GM21737 (cell line): ENCODE measurements around the gene TAS1R3.
A peak's percentile ranks its signal among the peaks of the same experiment; 100 is the strongest.
"Not testable (repeated sequence)": the region's sequence is repeated elsewhere in the genome, so short reads cannot be mapped to it uniquely, and the experiment has no call there.

Source experiments
- ATAC-seq: cut with Tn5 transposase; IDR thresholded peaks from one replicate; pipeline ENCODE4 v1.9.1; 2021; ENCODE audit warnings: mild to moderate bottlenecking, moderate library complexity; ENCODE audit not compliant: unreplicated experiment

TAS1R3 gene

DNA sequence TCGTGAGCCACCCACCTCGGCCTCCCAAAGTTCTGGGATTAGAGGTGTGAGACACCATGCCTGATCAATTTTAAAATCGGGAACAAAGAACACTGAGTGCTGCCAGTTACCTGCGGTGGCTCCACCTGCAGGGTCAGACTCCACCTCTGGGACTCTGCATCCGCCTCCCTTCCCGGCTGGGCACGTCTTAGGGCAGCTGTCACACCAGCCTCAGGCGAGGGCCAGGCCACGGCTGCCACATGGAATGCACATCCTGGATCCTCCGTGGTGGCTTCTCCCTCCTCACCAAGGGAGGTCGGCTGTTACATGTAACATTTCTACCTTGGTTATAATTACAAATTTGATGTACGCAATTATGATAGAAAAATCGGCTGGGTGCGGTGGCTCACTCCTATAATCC is 33.2 kb downstream of the TAS1R3 start:
- ATAC-seq: no peak

DNA sequence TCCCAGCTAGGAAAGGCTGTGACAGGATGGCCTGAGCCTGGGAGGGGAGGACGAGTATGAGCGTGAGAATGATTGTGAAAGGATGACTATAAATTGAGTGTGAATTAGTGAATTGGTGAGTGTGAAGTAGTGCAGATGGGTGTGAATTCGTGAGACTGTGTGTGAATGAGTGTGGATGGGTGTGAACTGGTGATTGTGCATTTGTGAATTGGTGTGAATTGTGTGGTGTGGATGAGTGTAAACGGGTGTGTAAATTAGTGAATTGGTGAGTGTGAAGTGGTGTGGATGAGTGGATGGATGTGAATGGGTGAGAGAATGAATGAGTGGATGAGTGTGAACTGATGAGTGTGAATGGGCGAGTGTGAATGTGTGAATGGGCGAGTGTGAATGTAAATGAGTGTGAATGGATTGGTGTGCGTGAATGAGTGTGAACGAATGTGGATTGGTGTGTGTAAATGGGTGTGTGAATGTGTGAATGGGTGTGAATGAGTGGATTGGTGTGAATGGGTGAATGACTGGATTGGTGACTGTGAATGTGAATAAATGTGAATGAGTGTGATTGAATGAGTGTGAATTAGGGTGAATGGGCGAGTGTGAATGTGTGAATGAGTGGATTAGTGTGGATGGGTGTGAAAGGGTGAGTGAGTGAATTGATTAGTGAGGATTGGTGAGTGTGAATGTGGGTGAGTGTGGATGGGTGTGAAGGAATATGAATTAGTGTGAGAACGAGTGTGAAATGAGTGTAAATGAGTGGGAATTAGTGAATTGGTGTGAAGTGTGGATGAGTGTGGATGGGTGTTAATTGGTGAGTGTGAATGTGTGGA is 35.0 kb downstream of the TAS1R3 start:
- no peak for ATAC-seq

DNA sequence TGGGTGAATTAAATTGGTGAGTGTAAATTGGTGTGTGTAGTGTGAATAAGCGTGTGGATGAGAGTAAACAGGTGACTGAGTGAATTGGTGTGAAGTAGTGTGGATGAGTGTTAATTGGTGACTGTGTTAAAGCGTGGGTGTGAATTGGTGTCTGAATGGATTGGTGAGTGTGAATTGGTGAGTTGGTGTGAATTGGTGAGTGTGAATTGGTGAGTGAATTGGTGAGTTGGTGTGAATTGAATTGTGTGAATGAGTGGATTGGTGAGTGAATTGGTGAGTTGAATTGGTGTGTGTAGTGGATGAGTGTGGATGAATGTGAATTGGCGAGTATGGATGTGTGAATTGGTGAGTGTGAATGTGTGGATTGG is 35.6 kb downstream of the TAS1R3 start:
- ATAC-seq: no peak

DNA sequence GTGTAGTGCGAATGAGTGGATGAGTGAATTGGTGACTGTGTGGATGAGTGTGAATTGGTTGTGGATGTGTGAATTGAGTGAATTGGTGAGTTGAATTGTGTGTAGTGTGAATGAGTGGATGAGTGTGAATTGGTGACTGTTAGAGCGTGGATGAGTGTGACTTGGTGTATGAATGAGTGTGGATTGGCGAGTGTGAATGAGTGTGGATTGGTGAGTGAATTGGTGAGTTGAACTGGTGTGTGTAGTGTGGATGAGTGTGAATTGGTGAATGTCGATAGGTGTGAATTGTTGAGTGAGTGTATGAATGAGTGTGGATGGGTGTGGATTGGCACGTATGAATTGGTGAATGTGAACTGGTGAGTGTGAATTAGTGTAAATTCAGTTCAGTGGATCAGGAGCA is 36.2 kb downstream of the TAS1R3 start:
- ATAC-seq: no peak

DNA sequence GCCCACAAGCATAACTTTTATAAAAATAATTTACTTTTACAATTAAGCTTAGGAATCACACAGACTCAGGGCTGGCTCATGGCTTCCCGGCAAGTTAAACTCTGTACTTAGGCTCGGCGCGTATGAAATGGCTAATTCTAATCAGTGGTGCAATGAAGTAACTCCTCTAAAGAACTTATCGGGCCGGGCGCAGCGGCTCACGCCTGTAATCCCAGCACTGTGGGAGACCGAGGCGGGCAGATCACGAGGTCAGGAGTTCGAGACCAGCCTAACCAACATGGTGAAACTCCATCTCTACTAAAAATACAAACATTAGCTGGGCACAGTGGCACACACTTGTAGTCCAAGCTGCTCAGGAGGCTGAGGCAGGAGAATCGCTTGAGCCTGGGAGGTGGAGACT is 39.0 kb downstream of the TAS1R3 start:
- ATAC-seq: not testable (repeated sequence)

DNA sequence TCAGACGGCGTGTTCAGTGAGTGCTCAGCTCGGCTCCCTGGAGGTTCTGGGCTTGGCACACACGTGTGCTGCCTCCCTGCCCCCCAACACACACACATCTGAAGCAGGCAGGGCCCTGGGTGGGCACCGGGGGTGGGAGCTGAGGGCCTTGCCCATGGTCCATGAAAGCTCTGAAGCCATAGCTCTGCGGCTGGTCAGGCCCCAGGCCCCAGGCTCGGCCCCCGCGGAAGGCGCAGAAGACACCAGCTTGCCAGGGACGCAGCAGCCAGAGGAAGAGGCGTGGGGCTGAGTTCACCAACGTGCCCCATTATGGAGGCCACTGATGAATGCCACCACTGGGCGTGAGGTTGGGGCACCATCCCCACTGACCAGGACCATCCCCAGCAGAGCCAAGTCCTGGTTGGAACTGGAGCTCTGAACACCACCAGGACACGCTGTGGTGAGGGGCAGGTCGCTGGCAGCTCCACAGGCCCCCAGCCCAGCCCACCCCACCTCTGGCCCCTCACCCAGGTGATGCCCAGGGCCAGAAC is 39.8 kb downstream of the TAS1R3 start:
- ATAC-seq: no peak

DNA sequence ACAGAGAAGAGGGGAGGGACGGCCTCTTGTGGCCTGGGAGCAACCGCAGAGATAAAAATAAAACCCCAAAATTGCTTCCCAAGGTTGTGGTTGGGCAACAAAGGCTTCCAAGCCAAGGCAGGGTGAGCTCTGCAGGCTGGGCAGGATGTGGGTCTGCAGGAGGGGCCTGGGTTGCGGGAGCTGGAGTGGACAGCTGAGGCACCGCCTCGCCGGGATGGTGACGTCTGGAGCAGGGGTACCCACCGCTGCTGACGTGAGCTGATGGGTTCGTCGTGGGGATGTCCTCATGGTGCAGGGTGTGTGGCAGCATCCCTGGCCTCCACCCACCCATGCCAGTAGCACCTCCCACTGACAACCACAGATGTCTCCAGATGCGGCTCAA is 40.3 kb downstream of the TAS1R3 start:
- ATAC-seq: no peak

DNA sequence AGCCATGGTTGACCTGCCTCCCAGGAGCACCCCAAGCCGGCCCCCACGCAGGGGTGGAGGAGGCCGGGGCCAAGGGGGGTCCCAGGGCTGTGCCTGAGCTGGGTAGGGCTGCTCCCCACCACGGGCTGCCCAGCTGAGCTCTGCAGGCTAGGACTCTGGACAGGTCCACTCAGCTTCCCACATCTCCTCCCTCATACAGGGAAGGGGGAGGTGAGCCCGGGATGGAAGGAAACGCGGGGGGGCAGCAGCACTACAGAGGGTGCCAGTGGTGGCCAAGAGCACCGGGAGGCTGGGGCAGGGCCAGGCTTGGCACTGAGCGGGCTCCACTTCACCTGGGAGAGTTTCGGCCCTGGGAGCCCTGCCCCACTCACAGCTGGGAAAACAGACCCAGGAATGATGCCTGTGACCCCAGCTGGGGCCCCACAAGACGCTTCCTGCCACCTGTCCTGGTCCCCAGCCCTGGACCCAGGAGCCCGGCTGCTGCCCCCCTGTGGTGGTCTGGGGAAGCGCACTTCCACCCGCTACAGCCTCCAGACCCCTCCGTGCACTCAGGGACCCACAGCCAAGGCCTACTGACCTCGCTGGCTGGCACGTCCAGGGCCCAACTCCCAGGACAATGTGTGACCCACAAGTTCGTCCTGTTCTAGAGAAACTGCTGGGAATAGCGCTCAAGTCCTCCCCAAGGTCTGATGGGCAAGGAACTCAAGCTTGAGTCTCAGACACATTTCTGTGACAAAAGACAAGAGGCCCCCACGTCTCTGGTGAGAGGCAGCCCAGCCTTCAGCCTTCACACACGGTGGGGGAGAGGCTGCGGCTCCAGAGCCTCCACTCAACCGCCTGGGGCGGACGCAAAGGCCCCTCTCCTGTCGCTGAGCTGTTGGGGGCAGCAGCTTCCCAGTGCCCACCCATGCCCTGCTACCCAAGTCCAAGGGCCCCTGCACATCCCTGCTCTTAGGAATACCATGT is 40.9 kb downstream of the TAS1R3 start:
- peak; percentile 31 for ATAC-seq

DNA sequence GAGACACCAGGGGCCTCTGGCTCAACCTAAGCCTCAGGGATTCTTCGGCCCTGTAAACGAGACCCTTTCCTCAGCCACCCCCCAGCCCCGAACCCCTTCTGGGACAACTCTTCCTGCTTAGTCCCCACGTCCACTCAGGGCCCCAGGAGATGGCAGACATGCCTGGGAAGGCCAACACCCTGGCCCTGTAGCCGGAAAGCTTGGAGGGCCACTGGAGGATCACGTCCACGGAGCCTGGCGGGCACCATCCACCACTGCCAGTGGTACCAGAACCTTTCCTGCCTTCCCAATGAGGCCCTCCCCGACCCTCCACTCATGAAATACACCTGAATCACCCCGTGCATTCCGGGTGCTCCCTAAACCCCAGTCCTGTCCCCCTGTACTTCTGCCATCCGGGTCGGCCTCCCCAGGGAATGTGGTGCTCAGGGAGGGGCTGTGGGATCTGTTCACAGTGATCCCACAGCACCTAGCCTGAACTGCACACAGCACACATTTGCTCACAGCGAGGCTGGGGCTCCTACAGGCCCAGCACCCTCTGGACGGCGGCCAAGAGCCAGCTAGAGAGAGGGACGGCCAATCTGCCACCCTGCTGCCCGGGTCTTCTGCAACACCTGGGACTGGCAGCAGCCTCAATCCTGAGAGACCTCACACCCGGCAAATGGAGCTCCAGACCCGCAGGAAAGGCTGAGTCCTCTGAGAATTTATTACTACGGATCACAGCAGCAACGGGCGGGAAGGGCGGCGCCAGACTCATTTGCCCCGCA is 42.2 kb downstream of the TAS1R3 start:
- ATAC-seq: no peak

DNA sequence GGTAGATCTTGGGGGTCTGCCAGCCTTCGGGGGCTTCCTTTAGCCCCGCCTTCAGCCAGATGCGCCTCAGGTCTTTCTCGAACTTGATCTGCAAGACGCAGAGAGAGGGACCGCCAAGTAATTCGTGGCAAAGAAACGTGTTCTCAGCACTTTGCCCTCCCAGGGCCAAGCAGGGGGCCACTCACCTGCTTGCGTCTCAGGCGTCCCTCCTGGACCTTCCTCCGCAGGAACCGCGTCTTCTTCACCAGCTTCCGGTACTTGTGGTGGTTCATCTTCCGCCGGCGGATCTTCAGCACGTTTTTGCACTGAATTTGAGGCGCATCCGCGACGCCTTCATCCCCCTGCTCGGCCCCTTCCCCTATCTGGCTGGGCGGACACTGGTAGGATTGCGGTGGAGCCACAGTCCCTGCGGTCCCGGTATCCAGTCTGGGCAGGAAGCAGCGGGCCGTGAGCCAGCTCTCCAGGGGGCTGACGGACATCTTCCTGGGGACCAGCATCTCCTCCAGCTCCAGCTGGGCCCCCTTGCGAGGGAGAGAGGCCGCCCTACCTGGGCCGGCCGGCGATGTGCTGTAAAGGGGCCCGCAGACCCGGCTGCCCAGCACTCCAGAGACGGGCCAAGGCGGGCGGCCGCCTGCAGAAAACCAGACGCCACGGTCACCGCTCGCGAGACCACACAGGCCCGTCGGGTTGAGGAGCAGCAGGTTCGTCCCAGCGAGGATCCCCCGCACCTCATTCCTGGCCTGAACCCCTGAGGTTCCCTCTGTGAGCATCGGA is 42.9 kb downstream of the TAS1R3 start:
- no peak for ATAC-seq

DNA sequence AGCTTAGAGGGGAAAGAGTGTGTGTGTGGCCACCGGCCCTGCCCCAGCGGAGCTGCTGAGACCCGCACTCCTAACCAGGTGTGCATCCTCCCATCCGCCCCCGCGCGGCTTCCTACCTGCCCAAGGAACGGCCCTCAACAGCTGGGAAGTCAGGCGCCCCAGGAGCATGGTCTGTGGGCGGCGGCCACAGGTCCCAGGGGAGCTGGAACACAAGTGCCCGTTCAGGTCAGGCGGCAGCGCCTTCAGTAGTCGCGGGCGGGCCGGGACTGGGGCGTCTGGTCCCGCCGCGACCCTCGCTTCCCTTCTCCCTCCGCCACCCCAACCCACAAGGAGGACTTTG is 43.5 kb downstream of the TAS1R3 start:
- peak; percentile 11 for ATAC-seq

DNA sequence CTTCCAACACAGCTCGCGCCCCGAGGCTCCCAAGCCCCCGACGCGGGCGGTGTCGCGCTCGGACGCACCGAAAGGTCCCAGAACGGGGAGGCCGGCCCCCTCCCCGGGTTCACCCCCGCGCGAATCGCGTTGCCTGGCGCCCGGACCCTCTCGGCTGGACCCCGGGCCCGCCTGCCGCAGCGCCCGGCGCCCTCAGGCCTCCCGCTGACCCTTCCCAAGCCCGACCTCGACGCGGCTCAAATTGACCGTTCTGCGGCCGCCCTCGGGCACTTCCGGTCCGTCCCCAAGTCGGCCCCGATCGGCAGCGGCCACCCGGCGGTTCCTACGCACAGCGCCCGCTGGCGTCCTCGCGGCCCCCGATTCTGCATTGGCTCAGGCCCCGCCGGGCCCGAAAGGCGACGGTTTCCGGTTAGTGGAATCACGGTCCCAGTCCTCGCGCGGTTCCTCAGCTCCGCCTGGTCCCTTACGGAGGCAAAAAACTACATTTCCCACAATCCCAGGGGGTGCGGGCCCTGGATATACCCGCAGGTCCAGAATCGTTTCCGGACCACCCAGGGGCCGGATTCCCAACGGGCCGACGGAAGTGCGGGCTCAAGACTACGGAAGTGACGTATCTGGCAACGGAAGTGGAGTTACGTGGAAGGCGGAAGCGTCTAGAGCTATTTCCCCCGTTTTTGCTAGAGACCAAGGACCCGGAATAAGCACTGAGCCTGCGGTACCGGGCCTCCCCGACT is 44.0 kb downstream of the TAS1R3 start, which contains the start of gene AURKAIP1:
Gene AURKAIP1 (minus strand): TSS at position 279 of the 734 bp plus-strand sequence. CDS start 451 bp downstream, outside the sequence.
- peak; percentile 77 for ATAC-seq

DNA sequence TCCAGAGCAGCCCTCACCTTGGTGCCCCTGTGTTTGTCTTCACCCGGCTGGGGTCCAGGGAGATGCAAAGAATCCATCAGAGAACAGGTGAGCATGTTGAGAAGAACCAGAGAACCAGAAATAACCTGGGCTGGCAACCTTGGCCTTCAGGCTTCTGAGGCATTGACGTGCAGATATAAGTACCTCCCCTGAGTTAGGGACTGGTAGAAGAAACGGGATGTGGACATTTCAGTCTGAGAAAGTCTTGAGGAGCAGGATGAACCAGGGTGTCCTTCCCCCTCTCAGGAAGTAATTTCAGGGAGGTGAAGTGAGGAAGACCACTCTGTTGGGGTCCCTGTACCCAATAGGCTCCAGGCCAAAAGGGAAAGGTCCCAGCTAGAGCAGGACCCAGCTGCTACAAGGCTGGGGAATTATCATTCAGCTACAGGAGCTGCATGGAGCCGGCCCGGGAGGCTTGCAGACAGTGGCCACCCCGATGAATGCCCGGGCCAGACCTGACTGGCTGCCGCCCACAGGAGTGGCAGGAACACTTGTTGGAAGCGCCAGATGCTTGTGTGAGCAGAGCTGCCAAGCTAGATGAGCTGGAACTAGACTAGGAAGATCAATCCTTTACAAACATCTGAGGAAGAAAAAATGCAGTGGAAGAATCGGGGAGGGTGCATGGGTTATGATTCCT is 45.6 kb downstream of the TAS1R3 start:
- ATAC-seq: no peak

DNA sequence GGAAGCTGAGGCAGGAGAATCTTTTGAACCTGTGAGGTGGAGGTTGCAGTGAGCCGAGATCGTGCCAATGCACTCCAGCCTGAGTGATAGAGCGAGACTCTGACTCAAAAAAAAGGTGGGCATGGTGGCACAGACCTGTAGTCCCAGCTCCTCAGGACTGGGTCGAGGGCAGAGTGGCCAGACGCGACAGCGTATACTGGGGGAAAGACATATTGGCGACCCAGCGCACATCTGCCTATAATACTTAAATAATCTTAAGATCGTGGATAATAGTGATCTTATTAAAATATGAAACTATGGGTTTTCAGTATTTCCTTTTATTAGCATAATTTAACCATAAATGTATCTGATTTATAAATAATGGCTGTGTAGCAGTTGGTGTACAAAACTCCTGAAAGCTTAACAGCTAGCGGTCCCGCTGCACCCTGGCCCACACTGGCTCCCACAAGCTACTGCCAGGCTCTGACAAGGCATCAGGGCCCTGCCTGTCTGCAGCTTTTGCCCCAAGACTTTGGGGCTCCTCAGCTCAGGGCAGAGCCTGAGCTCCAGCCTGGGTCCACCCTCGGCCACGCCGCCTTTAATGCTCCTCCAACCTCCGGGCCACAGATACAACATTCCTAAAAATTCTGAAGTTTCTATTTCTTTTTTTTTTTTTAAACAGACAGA is 46.6 kb downstream of the TAS1R3 start:
- ATAC-seq: no peak

DNA sequence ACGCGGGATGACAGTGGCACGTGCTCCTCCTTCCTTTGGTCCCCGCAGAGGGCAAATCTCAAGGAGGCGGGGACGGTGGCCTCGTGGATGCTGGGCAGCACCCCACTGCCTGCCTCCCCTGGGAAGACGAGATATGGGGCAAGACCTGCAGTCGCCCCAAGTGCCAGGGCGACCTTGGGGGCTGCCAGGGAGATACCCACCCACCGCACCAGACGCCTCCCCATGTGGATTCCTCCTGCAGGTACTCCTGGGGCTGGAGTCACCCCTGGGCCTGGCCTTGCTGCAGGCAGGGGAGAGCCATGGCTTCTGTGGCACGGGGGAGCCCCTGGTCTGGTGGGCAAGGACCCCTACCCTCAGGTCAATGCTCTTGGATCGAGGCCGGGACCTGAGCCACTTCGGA is 49.8 kb downstream of the TAS1R3 start:
- no peak for ATAC-seq

DNA sequence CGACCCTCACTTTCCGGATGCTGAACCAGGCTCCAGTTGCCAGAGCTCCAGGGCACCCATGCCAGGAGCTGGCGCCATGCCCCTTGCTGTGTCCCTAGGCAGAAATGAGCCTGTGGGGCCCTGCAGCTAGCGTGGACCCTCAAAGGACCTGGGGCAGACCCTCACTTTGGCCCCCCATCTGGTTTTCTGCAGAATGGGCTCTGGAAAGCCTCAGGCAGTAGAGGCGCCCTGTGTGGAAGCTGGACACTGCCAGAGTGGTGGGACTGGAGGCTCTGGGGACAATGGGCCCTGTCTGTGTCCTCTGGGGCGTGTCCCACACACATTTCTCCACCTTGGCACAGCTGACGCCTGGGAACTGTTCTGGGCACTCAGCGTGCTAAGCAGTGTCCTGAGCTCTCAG is 50.2 kb downstream of the TAS1R3 start:
- no peak for ATAC-seq
